ENCODE results near the gene FSTL4.

FSTL4 gene

GRCh38 chr5:133271606-133272005 is 340.7 kb downstream of the FSTL4 start:
- DNase-seq (ENCODE audit: low read depth) = no peak
- H3K4me3 ChIP-seq (ENCODE audit: low read depth, low read length) = no peak overlapping the region

- no peak for DNase-seq (ENCODE audit: low read depth)
- no peak overlapping the region for H3K4me3 ChIP-seq (ENCODE audit: low read depth, low read length)
These were observed 342.6 kb downstream of the FSTL4 start for GRCh38 chr5:133269691-133270090.

- no peak for DNase-seq (ENCODE audit: low read depth)
- no peak overlapping the region for H3K4me3 ChIP-seq (ENCODE audit: low read depth, low read length)
These were observed 344.7 kb downstream of the FSTL4 start for GRCh38 chr5:133267601-133268000.

- no peak for DNase-seq (ENCODE audit: low read depth)
- no peak overlapping the region for H3K4me3 ChIP-seq (ENCODE audit: low read depth, low read length)
These were observed 345.4 kb downstream of the FSTL4 start for GRCh38 chr5:133266966-133267365.

GRCh38 chr5:133266527-133266878 is 345.8 kb downstream of the FSTL4 start:
- DNase-seq (ENCODE audit: low read depth) = no peak
- H3K4me3 ChIP-seq (ENCODE audit: low read depth, low read length) = no peak overlapping the region

GRCh38 chr5:133265720-133266526 is 346.4 kb downstream of the FSTL4 start:
- DNase-seq (ENCODE audit: low read depth) = no peak
- H3K4me3 ChIP-seq (ENCODE audit: low read depth, low read length) = no peak overlapping the region

GRCh38 chr5:133265257-133265656 is 347.1 kb downstream of the FSTL4 start:
- no peak overlapping the region for H3K4me3 ChIP-seq (ENCODE audit: low read depth, low read length)
- no peak for DNase-seq (ENCODE audit: low read depth)

- no peak for DNase-seq (ENCODE audit: low read depth)
- no peak overlapping the region for H3K4me3 ChIP-seq (ENCODE audit: low read depth, low read length)
These were observed 349.7 kb downstream of the FSTL4 start for GRCh38 chr5:133262690-133263089.

- DNase-seq (ENCODE audit: low read depth) = no peak
- no peak overlapping the region for H3K4me3 ChIP-seq (ENCODE audit: low read depth, low read length)
These were observed 350.3 kb downstream of the FSTL4 start for GRCh38 chr5:133261993-133262392.

GRCh38 chr5:133260715-133261114 is 351.6 kb downstream of the FSTL4 start:
- DNase-seq (ENCODE audit: low read depth) = no peak
- no peak overlapping the region for H3K4me3 ChIP-seq (ENCODE audit: low read depth, low read length)

- no peak overlapping the region for H3K4me3 ChIP-seq (ENCODE audit: low read depth, low read length)
- no peak for DNase-seq (ENCODE audit: low read depth)
These were observed 352.9 kb downstream of the FSTL4 start for GRCh38 chr5:133259199-133259997.

- no peak for DNase-seq (ENCODE audit: low read depth)
These were observed 354.4 kb downstream of the FSTL4 start for GRCh38 chr5:133257977-133258376.

GRCh38 chr5:133256276-133256675 is 356.1 kb downstream of the FSTL4 start:
- no peak for DNase-seq (ENCODE audit: low read depth)
- no peak overlapping the region for H3K4me3 ChIP-seq (ENCODE audit: low read depth, low read length)

More at GRCh38 chr5:133257977-133258376, 354.4 kb downstream of the FSTL4 start:
- H3K4me3 ChIP-seq (ENCODE audit: low read depth, low read length) = no peak overlapping the region

- no peak overlapping the region for H3K4me3 ChIP-seq (ENCODE audit: low read depth, low read length)
- no peak for DNase-seq (ENCODE audit: low read depth)
These were observed 357.5 kb downstream of the FSTL4 start for GRCh38 chr5:133254803-133255202.

- DNase-seq (ENCODE audit: low read depth) = no peak
- H3K4me3 ChIP-seq (ENCODE audit: low read depth, low read length) = no peak overlapping the region
These were observed 358.7 kb downstream of the FSTL4 start for GRCh38 chr5:133253671-133254070.

- DNase-seq (ENCODE audit: low read depth) = no peak
- H3K4me3 ChIP-seq (ENCODE audit: low read depth, low read length) = no peak overlapping the region
These were observed 359.3 kb downstream of the FSTL4 start for GRCh38 chr5:133253070-133253469.

GRCh38 chr5:133252133-133252480 is 360.2 kb downstream of the FSTL4 start:
- DNase-seq (ENCODE audit: low read depth) = no peak
- H3K4me3 ChIP-seq (ENCODE audit: low read depth, low read length) = no peak overlapping the region

GRCh38 chr5:133251296-133252132 is 360.8 kb downstream of the FSTL4 start:
- no peak overlapping the region for H3K4me3 ChIP-seq (ENCODE audit: low read depth, low read length)
- no peak for DNase-seq (ENCODE audit: low read depth)

- DNase-seq (ENCODE audit: low read depth) = no peak
- no peak overlapping the region for H3K4me3 ChIP-seq (ENCODE audit: low read depth, low read length)
These were observed 361.8 kb downstream of the FSTL4 start for GRCh38 chr5:133250527-133250926.

GRCh38 chr5:133249593-133249992 is 362.7 kb downstream of the FSTL4 start:
- DNase-seq (ENCODE audit: low read depth) = no peak

More at GRCh38 chr5:133249593-133249992, 362.7 kb downstream of the FSTL4 start:
- no peak overlapping the region for H3K4me3 ChIP-seq (ENCODE audit: low read depth, low read length)
